ENCODE data around the gene ZNF541. TPM values are rescaled to one million over a fixed set of nuclear protein-coding genes. Genes with fewer than 3 reads are reported as not detected.
A peak's percentile ranks its signal among the peaks of the same experiment; 100 is the strongest.

ZNF541 gene
- total and polyA plus RNA-seq, 12 donors, result 0.18 to 14.5 (median 4.9) TPM

GRCh38 chr19:47615714-47616113 lies 42.8 kb upstream of the ZNF541 start:
- 82 to 99% (median 90%) methylated on average over 7 of the region's 7 CpGs for WGBS, 4 donors
- intact Hi-C loops (cut with DNase I), result no loop called here
- Histone ChIP-seq H3K4me3 (no peak overlapping the region), H3K27me3 (no peaks in the 10 kb centered on the region), H3K9me3 (replicated peaks in 1 of 3) (no peaks in the 10 kb centered on the region), H3K4me1 (replicated peaks in 1 of 2) (peaks cover 12 to 32% of the 10 kb centered on the region in 2 donors), H3K36me3 (replicated peaks in 1 of 2) (no peaks in the 10 kb centered on the region), H3K27ac (no peak overlapping the region)
- TF ChIP-seq POLR2A (IDR thresholded peaks at IDR 0.05) (no peak), CTCF (IDR thresholded peaks at IDR 0.05) (no peak)
- DNase-seq, result no peak

DNA sequence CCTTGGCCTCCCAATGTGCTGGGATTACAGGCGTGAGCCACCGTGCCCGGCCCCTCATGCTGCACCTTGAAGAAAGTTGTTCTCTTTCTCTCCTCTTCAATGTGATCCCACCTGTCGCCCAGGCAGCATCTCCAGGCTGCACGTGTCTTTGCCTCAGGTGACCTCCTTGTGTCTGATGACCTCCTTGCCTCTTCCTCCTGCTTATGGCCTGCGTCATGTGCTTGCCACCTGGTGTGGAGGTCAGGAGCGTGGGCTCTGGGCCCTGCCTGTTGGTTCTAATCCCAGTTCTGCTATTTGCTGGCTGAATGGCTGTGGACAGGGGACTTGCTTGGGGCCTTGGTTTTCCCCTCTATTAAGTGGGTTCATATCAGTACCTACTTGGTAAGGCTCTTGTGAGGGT lies 42.3 kb upstream of the ZNF541 start:
- no peak for DNase-seq
- no peak overlapping the region for H3K4me3 ChIP-seq
- H3K9me3 ChIP-seq (replicated peaks in 1 of 3), result no peaks in the 10 kb centered on the region
- H3K27me3 ChIP-seq, result no peaks in the 10 kb centered on the region
- intact Hi-C loops (cut with DNase I), result no loop called here
- TF ChIP-seq POLR2A (IDR thresholded peaks at IDR 0.05) (no peak), CTCF (IDR thresholded peaks at IDR 0.05) (no peak)
- no peak overlapping the region for H3K27ac ChIP-seq
- H3K36me3 ChIP-seq (replicated peaks in 1 of 2), result no peaks in the 10 kb centered on the region
- H3K4me1 ChIP-seq (replicated peaks in 1 of 2), result peaks cover 17 to 37% of the 10 kb centered on the region in 2 donors
- WGBS, 4 donors, result 77 to 100% (median 87%) methylated on average over 1 to 7 of the region's 7 CpGs

DNA sequence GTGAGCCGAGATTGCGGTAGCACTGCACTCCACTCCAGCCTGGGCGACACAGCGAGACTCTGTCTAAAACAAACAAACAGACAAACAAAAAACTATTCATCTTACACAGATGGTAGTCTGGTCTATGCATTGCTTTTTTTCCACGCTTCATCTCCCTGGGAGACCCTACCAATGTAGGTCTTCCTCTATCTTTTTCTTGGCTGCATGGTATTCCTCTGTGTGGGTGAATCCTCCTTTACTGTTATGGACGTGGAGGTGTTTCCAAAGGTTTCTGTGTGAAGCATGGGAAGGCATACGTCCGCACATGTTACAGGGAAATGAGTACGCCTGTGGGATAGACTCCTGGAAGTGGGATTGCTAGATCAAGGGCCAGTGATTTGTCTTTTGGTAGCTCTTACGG lies 41.6 kb upstream of the ZNF541 start:
- no peak for DNase-seq
- H3K4me3 ChIP-seq, result no peak overlapping the region
- H3K36me3 ChIP-seq (replicated peaks in 1 of 2), result no peaks in the 10 kb centered on the region
- no peaks in the 10 kb centered on the region for H3K27me3 ChIP-seq
- intact Hi-C loops (cut with DNase I), result no loop called here
- TF ChIP-seq POLR2A (IDR thresholded peaks at IDR 0.05) (no peak), CTCF (IDR thresholded peaks at IDR 0.05) (no peak)
- WGBS, 4 donors, result 95 to 98% (median 97%) methylated on average over 10 of the region's 10 CpGs
- H3K27ac ChIP-seq, result no peak overlapping the region
- peaks cover 17 to 37% of the 10 kb centered on the region in 2 donors for H3K4me1 ChIP-seq (replicated peaks in 1 of 2)
- no peaks in the 10 kb centered on the region for H3K9me3 ChIP-seq (replicated peaks in 1 of 3)

DNA sequence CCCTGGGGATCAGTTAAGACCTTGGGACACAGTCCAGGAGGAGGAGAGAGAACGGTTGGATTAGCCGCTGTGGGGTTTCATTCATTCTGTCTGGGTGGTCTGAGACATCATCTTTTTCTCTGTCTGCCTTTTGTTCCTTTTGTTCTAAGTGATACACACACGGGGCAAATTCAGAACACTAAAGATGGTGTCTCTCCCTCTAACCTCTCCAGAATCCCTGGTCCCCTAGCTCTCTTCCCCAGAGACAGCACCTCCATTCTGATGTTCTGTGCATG lies 41.0 kb upstream of the ZNF541 start:
- peaks cover 17 to 33% of the 10 kb centered on the region in 2 donors for H3K4me1 ChIP-seq (replicated peaks in 1 of 2)
- peak overlapping the region in 1 of 5 donors; percentile 67 for H3K27ac ChIP-seq

More for the DNA sequence above, 41.0 kb upstream of the ZNF541 start:
- no peak for DNase-seq
- WGBS, 4 donors, result 39 to 53% (median 50%) methylated on average over 3 of the region's 3 CpGs
- no peaks in the 10 kb centered on the region for H3K36me3 ChIP-seq (replicated peaks in 1 of 2)
- intact Hi-C loops (cut with DNase I), result no loop called here
- no peaks in the 10 kb centered on the region for H3K27me3 ChIP-seq
- H3K4me3 ChIP-seq, result no peak overlapping the region
- no peak for TF ChIP-seq POLR2A (IDR thresholded peaks at IDR 0.05)
- no peak for TF ChIP-seq CTCF (IDR thresholded peaks at IDR 0.05)
- H3K9me3 ChIP-seq (replicated peaks in 1 of 3), result no peaks in the 10 kb centered on the region
